Fibroblast of the aortic adventitia (primary cell): ENCODE results near the gene SAMD4B. TPM values are rescaled to one million over a fixed set of nuclear protein-coding genes. Genes with fewer than 3 reads are reported as not detected.

Experiments
- DNase-seq: peaks from one replicate; pipeline ENCODE4 v3.0.0-alpha.2; 2010; ENCODE audit warnings: low read depth
- H3K4me3 ChIP-seq: 2 replicates; pipeline ENCODE4 v1.5.1; 2011; ENCODE audit warnings: low read depth, mild to moderate bottlenecking, control low read depth, low read length, moderate library complexity
- total RNA-seq: library from RNA; depleted of rRNA; stranded (reverse); fragments of >200 nt; gene quantifications from 2 replicates; pipeline ENCODE4 v1.2.3, GENCODE V29; 2012; ENCODE audit warnings: low replicate concordance
- TF ChIP-seq, protein P1 (sequence below): IDR thresholded peaks from 2 replicates; pipeline ENCODE4 v1.5.1; 2011; ENCODE audit warnings: mild to moderate bottlenecking, low read length, control low read depth, inconsistent platforms; ENCODE audit not compliant: insufficient read depth

Gene SAMD4B
- total RNA-seq, 1 donor: 84.9 TPM

DNA sequence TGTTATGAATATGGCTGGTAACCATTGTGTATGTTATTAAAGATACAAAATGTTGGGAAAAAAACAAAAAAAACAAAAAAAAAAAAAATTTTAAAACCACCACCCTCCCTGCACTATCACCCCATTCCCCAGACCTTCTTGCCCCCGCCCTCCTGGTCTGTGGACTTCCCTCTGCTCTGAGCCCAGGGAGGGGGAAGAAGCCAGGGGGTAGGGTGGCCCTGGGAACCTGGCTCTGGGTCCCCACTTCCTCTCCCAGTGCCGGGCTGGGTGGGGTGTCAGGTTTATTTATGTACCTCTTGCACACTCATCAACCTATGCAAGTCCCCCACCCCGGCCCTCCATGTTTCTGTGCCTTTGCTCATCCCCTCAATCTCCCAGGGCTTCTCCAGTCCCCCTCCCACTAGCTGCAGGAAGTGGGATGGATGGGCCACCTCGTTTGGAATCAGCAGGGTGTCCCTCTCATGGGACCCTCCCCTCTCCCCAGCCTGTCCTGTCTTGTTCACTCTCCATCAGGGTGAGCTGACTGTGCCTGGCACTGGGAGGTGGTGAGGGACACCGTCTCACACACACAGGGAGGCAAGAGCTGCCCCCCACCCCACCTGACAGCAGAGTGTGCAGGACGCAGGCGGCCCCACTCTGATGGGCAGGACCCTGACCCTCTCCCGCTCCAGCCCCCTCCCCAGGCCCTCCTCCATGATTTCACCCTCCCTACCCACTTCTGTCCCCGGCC lies 42.8 kb downstream of the SAMD4B start:
- no peak overlapping the region for H3K4me3 ChIP-seq
- TF ChIP-seq, protein P1, sequence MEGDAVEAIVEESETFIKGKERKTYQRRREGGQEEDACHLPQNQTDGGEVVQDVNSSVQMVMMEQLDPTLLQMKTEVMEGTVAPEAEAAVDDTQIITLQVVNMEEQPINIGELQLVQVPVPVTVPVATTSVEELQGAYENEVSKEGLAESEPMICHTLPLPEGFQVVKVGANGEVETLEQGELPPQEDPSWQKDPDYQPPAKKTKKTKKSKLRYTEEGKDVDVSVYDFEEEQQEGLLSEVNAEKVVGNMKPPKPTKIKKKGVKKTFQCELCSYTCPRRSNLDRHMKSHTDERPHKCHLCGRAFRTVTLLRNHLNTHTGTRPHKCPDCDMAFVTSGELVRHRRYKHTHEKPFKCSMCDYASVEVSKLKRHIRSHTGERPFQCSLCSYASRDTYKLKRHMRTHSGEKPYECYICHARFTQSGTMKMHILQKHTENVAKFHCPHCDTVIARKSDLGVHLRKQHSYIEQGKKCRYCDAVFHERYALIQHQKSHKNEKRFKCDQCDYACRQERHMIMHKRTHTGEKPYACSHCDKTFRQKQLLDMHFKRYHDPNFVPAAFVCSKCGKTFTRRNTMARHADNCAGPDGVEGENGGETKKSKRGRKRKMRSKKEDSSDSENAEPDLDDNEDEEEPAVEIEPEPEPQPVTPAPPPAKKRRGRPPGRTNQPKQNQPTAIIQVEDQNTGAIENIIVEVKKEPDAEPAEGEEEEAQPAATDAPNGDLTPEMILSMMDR: no peak
- DNase-seq: no peak

DNA sequence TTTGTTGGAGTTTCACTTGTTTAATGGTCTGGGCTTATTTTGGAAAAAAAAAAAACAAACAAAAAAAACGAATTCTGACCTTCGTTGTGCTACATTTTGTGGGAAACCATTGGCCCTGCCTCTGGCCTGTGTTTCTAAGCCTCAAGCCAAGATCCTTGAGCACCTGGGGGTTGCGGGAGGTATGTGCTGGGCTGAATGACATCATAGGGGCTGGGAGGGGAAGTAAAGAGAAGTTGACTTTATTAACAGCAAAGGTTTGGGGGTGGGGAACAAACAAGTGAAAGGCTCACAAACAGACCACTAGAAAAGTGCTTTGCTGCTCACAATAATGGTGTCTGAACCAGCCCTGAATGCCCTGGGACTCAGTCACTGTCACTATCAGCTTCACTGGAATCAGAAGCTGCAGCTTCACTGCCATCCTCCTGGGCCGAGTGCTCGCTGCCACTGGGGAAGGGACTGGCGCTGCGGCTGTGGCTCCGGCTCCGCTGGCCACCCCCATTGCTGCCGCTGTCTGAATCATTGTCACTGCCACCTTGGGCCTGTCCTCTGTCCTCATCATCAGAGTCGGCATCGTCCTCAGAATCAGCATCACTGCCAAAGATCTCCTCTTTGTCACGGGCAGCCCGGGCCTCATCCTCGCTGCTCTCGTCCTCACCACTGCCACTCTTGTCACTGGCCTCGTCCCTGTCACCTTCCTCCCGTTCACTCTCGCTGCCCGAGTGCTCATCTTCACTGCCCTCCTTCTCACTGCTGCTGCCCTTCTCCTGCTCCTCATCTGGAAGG lies 43.6 kb downstream of the SAMD4B start:
- TF ChIP-seq, protein P1: no peak
- no peak overlapping the region for H3K4me3 ChIP-seq
- DNase-seq: no peak

DNA sequence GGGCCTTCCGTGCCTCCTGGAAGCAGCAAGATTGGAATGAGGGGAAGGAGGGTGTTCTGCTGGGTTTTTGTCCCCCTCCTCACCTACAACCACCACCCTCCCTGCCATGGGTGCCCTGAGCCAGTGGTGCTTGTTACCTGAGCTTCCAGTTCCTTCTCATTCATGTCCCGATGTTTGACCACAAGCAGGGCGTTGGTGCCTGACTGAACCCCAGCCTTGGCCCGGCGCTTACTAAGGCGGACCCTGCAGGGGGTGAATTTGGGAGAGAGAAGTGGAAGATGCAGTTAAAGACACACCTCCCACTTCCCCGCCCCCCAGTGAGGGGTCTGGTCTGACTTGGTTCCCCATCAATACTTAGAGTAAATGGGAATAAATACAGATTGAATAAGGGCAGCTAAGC lies 44.3 kb downstream of the SAMD4B start:
- DNase-seq: no peak
- TF ChIP-seq, protein P1: no peak
- H3K4me3 ChIP-seq: no peak overlapping the region

- TF ChIP-seq, protein P1: no peak
- no peak overlapping the region for H3K4me3 ChIP-seq
- DNase-seq: no peak
Observed at GRCh38 chr19:39388657-39389056, 46.4 kb downstream of the SAMD4B start.

- peak overlapping the region; percentile 99 for H3K4me3 ChIP-seq
- TF ChIP-seq, protein P1: no peak
- DNase-seq: no peak
Observed at GRCh38 chr19:39389631-39390414, 47.6 kb downstream of the SAMD4B start.

DNA sequence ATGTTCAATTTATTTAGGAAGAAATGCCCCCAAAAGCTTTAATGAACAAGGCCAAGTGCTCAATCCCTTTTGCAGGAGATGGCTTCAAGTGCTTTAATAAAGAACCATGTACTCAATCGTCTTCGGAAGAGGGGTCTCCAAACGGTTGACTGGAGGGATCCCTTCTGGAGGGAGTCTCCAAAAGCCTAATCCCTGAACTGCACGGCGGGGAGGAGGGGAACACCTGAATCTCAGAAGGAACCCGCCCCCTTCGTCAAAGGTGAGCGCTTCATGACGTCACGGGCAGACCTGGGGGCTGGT lies 48.2 kb downstream of the SAMD4B start:
- peak overlapping the region; percentile 99 for H3K4me3 ChIP-seq
- TF ChIP-seq, protein P1: no peak
- no peak for DNase-seq
